GM12878 (cell line): ENCODE measurements around the gene SDK2. TPM values are rescaled to one million over a fixed set of nuclear protein-coding genes. Genes with fewer than 3 reads are reported as not detected.

ENCODE experiments used
- BRCA1 ChIP-seq: IDR thresholded peaks from 2 replicates; pipeline ENCODE4 v1.6.1; 2011; ENCODE audit warnings: low read depth, low read length, improper control_type of control experiment
- E2F4 ChIP-seq: IDR thresholded peaks from 2 replicates; pipeline ENCODE4 v1.6.1; 2012; ENCODE audit warnings: low read depth, low read length, improper control_type of control experiment
- E2F8 ChIP-seq: fragments of 450-650 bp; IDR thresholded peaks from 2 replicates; pipeline ENCODE4 v1.6.1; 2018; ENCODE audit warnings: mild to moderate bottlenecking, low read depth, moderate library complexity; ENCODE audit not compliant: partially characterized antibody
- MAX ChIP-seq: IDR thresholded peaks from 2 replicates; pipeline ENCODE4 v1.6.1; 2012; ENCODE audit warnings: low read depth, low read length, improper control_type of control experiment
- SKIL ChIP-seq: fragments of 450-650 bp; IDR thresholded peaks from 2 replicates; pipeline ENCODE4 v1.6.1; 2017; ENCODE audit warnings: mild to moderate bottlenecking, low read depth, inconsistent platforms; ENCODE audit not compliant: poor library complexity, severe bottlenecking
- STAT1 ChIP-seq: fragments of 450-650 bp; conservative IDR thresholded peaks from 2 replicates; pipeline ENCODE4 v1.6.1; 2014; ENCODE audit warnings: antibody characterized with exemption, mild to moderate bottlenecking
- TBL1XR1 ChIP-seq: IDR thresholded peaks from 2 replicates; pipeline ENCODE4 v1.6.1; 2012; ENCODE audit warnings: low read depth, low read length, improper control_type of control experiment
- TCF3 ChIP-seq: IDR thresholded peaks from 2 replicates; pipeline ENCODE4 v1.6.1; 2012; ENCODE audit warnings: low read depth, mild to moderate bottlenecking, low read length, borderline replicate concordance; ENCODE audit not compliant: insufficient read depth
- ZNF217 ChIP-seq: fragments of 450-650 bp; IDR thresholded peaks from 2 replicates; pipeline ENCODE4 v1.6.1; 2017; ENCODE audit warnings: antibody characterized with exemption, mild to moderate bottlenecking
- polyA plus RNA-seq, 11 experiments: library from polyadenylated mRNA; depleted of rRNA in 4 of 11; unstranded in 6 of 11; stranded (reverse) in 5 of 11; fragments of >200 nt; fragmentation: Nextera tagmentation in 4 of 11; fragmentation: Illumina TruSeq in 1 of 11; extraction: Ambion mirVana in 4 of 11; extraction: Trizol in 1 of 11; gene quantifications; 1 replicate in 1 of 11; 2 replicates in 10 of 11; pipeline versions ENCODE4 v1.2.1 to v1.2.3, GENCODE V29; 2011 to 2016; ENCODE audit warnings: inconsistent platforms in 2 of 11, missing spikeins in 2 of 11, low read depth in 1 of 11
- total RNA-seq, 4 experiments: library from RNA; depleted of rRNA in 3 of 4; stranded (reverse); fragments of >200 nt in 3 of 4; fragmentation: Illumina TruSeq in 1 of 4; extraction: Trizol in 1 of 4; gene quantifications; 2 replicates each; pipeline versions ENCODE4 v1.2.1 to v1.2.3, GENCODE V29; 2013 to 2021

The SDK2 gene
- total and polyA plus RNA-seq, 10 of the 15 experiments (the other 5 are each of a cell fraction or from before 2014, with no cell fraction given), result 0.03 to 0.08 (median 0.03) TPM; not detected in 7

DNA sequence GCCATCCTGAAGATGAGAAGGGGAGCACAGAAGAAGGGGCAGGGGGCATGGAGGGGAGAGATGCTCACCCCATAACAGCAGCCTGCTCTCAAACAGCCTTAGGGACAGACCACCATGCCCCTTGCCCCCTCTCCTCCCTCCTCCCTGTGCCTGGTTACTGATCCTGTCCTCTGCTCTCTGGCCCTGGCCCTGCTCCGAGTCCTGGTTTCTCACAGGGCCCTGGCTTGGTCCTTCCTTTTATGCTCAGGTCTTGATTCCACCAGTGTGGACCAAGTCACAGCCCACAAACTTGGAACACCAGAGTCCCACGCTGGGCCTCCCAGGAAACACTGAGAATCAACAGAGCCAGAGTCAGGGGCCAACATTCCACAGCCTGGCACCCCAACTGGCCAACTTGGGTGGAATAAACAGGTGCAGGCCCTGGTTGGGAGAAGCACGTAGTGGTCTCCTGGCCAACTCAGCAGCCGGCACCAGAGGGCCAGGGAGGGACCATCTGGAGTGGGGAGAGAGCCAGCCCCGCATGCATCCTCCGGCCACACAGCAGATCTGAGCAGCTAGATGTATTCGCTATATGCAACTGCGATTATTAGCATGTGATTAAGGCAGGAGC, 287.6 kb downstream of the SDK2 start (continued):
- TF ChIP-seq STAT1 (no peak), SKIL (no peak), ZNF217 (no peak), TBL1XR1 (no peak), E2F8 (no peak), MAX (no peak), E2F4 (no peak), BRCA1 (no peak), TCF3 (no peak)
